Lower leg skin (tissue), 3 donors: ENCODE results near the gene COMMD7.

Source experiments
- POLR2A ChIP-seq, 2 donors: fragments of 450-650 bp; IDR thresholded peaks; one replicate each; pipeline ENCODE4 v1.6.1; 2016 to 2017; ENCODE audit warnings: antibody characterized with exemption in 2 of 2, mild to moderate bottlenecking in 1 of 2, moderate library complexity in 1 of 2
- TF ChIP-seq, protein P1 (sequence below), 3 donors: fragments of 450-650 bp; IDR thresholded peaks; one replicate each; pipeline ENCODE4 v1.5.1; 2016; ENCODE audit warnings: antibody characterized with exemption in 3 of 3, mild to moderate bottlenecking in 3 of 3, moderate library complexity in 2 of 3

DNA sequence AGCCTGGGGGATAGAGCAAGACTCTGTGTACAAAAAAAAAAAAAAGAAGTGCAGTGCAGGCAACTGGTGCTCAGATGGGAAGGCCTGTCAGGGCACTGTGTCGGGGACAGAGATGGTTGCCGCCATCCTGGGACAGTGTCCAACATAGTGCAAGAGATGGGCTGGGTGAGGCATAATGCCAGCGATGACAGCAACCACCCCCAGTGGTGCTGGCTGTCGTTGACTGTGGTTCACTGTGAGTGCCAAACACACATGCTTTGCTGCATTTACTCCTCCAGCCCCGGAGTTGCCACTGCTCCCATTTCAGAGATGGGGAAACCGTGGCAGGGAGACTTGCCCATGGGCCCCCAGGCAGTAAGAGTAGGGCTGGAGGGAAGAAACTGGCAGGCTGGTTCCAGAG lies 64.3 kb downstream of the COMMD7 start:
- TF ChIP-seq, protein P1, sequence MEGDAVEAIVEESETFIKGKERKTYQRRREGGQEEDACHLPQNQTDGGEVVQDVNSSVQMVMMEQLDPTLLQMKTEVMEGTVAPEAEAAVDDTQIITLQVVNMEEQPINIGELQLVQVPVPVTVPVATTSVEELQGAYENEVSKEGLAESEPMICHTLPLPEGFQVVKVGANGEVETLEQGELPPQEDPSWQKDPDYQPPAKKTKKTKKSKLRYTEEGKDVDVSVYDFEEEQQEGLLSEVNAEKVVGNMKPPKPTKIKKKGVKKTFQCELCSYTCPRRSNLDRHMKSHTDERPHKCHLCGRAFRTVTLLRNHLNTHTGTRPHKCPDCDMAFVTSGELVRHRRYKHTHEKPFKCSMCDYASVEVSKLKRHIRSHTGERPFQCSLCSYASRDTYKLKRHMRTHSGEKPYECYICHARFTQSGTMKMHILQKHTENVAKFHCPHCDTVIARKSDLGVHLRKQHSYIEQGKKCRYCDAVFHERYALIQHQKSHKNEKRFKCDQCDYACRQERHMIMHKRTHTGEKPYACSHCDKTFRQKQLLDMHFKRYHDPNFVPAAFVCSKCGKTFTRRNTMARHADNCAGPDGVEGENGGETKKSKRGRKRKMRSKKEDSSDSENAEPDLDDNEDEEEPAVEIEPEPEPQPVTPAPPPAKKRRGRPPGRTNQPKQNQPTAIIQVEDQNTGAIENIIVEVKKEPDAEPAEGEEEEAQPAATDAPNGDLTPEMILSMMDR (IDR thresholded peaks at IDR 0.05), result no peak
- TF ChIP-seq POLR2A (IDR thresholded peaks at IDR 0.05), result no peak
